GM23248 (cell line): ENCODE data around the gene OPALIN. TPM values are rescaled to one million over a fixed set of nuclear protein-coding genes. Genes with fewer than 3 reads are reported as not detected.
A peak's percentile ranks its signal among the peaks of the same experiment; 100 is the strongest.

Experiments used
- DNase-seq: peaks from one replicate; pipeline ENCODE4 v3.0.0-alpha.2; 2015
- H2AFZ ChIP-seq: fragments of 200-600 bp; sonication (generic); 2 replicates; pipeline ENCODE4 v1.6.1; 2016; ENCODE audit warnings: antibody characterized with exemption
- H3F3A ChIP-seq: fragments of 200-600 bp; sonication (generic); 2 replicates; pipeline ENCODE4 v1.6.1; 2016; ENCODE audit warnings: mild to moderate bottlenecking, antibody characterized with exemption, mixed run types; ENCODE audit not compliant: insufficient read depth
- H3K27ac ChIP-seq: fragments of 200-600 bp; sonication (generic); 2 replicates; pipeline ENCODE4 v1.5.1; 2016; ENCODE audit warnings: mild to moderate bottlenecking
- H3K27me3 ChIP-seq: fragments of 200-600 bp; sonication (generic); replicated peaks from 2 replicates; pipeline ENCODE4 v1.6.1; 2016; ENCODE audit warnings: mild to moderate bottlenecking; ENCODE audit not compliant: insufficient read depth
- H3K36me3 ChIP-seq: fragments of 200-600 bp; sonication (generic); 2 replicates; pipeline ENCODE4 v1.6.1; 2016; ENCODE audit warnings: low read depth, mild to moderate bottlenecking
- H3K4me1 ChIP-seq: fragments of 200-600 bp; sonication (generic); 2 replicates; pipeline ENCODE4 v1.6.1; 2016; ENCODE audit warnings: mild to moderate bottlenecking; ENCODE audit not compliant: insufficient read depth
- H3K4me2 ChIP-seq: fragments of 200-600 bp; sonication (generic); one replicate; pipeline ENCODE4 v1.6.1; 2016; ENCODE audit warnings: mild to moderate bottlenecking; ENCODE audit not compliant: unreplicated experiment
- H3K4me3 ChIP-seq: fragments of 200-600 bp; sonication (generic); 2 replicates; pipeline ENCODE4 v1.5.1; 2016; ENCODE audit warnings: mild to moderate bottlenecking
- H3K79me2 ChIP-seq: fragments of 200-600 bp; sonication (generic); 2 replicates; pipeline ENCODE4 v1.6.1; 2016; ENCODE audit warnings: mild to moderate bottlenecking; ENCODE audit not compliant: insufficient read depth
- H3K9ac ChIP-seq: fragments of 200-600 bp; sonication (generic); 2 replicates; pipeline ENCODE4 v1.6.1; 2016; ENCODE audit warnings: mild to moderate bottlenecking
- H3K9me2 ChIP-seq: fragments of 200-600 bp; sonication (generic); 2 replicates; pipeline ENCODE4 v1.6.1; 2016; ENCODE audit warnings: mixed run types, mild to moderate bottlenecking, moderate library complexity; ENCODE audit not compliant: insufficient read depth
- H3K9me3 ChIP-seq: fragments of 200-600 bp; sonication (generic); one replicate; pipeline ENCODE4 v1.6.1; 2017; ENCODE audit warnings: low read depth
- H4K20me1 ChIP-seq: fragments of 200-600 bp; sonication (generic); 2 replicates; pipeline ENCODE4 v1.6.0; 2016; ENCODE audit not compliant: insufficient read depth
- EZH2 ChIP-seq: fragments of 200-600 bp; sonication (generic); IDR thresholded peaks from 2 replicates; pipeline ENCODE4 v1.6.1; 2018; ENCODE audit warnings: antibody characterized with exemption, mild to moderate bottlenecking; ENCODE audit not compliant: insufficient read depth, poor library complexity, severe bottlenecking
- EZH2phosphoT487 ChIP-seq: fragments of 200-600 bp; sonication (generic); IDR thresholded peaks from 2 replicates; pipeline ENCODE4 v1.6.1; 2018; ENCODE audit warnings: antibody characterized with exemption, moderate library complexity, mild to moderate bottlenecking, low read depth; ENCODE audit not compliant: insufficient read depth
- WGBS, 2 experiments: methylation state at CpG; one replicate each; pipeline ENCODE4 v1.1.6; 2015 to 2017; ENCODE audit warnings: low lambda C conversion rate in 2 of 2, low coverage in 1 of 2; ENCODE audit errors: missing lambda C conversion rate in 2 of 2; 5-methylcytosine and 5-hydroxymethylcytosine counted together
- in situ Hi-C: fragments of 300-500 bp; cut with MboI; formaldehyde crosslinking; loops from 2 replicates; pipeline ENCODE4 v1.15.0; 2020
- polyA plus RNA-seq: library from polyadenylated mRNA; unstranded; fragments of >200 nt; fragmentation: Nextera tagmentation; extraction: Ambion mirVana; gene quantifications from 2 replicates; pipeline ENCODE4 v1.2.1, GENCODE V29; 2016
- total RNA-seq: library from RNA; depleted of rRNA; stranded (reverse); fragments of >200 nt; shearing (Covaris generic); gene quantifications from 2 replicates; pipeline ENCODE4 v1.2.3, GENCODE V29; 2014

OPALIN gene
- total and polyA plus RNA-seq, 2 experiments from 2014 or later: not detected

- Histone ChIP-seq H3K27me3 (0 out of 2 replicates have a peak, but pooled peaks cover 14% of the 10 kb centered on the region), H4K20me1 (no peaks in the 10 kb centered on the region), H3K4me3 (no peak overlapping the region), H2AFZ (no peak overlapping the region), H3K4me2 (no peak overlapping the region), H3K79me2 (no peaks in the 10 kb centered on the region), H3K9me2 (no peaks in the 10 kb centered on the region), H3K9ac (no peak overlapping the region), H3F3A (no peaks in the 10 kb centered on the region), H3K27ac (no peak overlapping the region), H3K4me1 (no peaks in the 10 kb centered on the region), H3K36me3 (no peaks in the 10 kb centered on the region), H3K9me3 (no peaks in the 10 kb centered on the region)
- 39 to 55% methylated on average over 2 of the region's 2 CpGs for WGBS, 2 experiments
- DNase-seq: no peak
- in situ Hi-C loops: no loop called here
- TF ChIP-seq EZH2phosphoT487 (no peak), EZH2 (no peak)
These were observed 21.7 kb downstream of the OPALIN start for GRCh38 chr10:96337106-96337505.

GRCh38 chr10:96334616-96335526, 23.9 kb downstream of the OPALIN start:
- peak; percentile 56 for DNase-seq
- in situ Hi-C loops: no loop called here
- H4K20me1 ChIP-seq: no peaks in the 10 kb centered on the region
- H3K4me3 ChIP-seq: no peak overlapping the region
- no peaks in the 10 kb centered on the region for H3K36me3 ChIP-seq
- 0 out of 2 replicates have a peak, but pooled peaks cover 14% of the 10 kb centered on the region for H3K27me3 ChIP-seq
- no peak overlapping the region for H2AFZ ChIP-seq
- 15 to 17% methylated on average over 5 of the region's 5 CpGs for WGBS, 2 experiments
- H3K79me2 ChIP-seq: no peaks in the 10 kb centered on the region
- no peaks in the 10 kb centered on the region for H3F3A ChIP-seq
- H3K9me2 ChIP-seq: no peaks in the 10 kb centered on the region
- H3K9me3 ChIP-seq: no peaks in the 10 kb centered on the region
- no peaks in the 10 kb centered on the region for H3K4me1 ChIP-seq
- no peak overlapping the region for H3K4me2 ChIP-seq
- H3K9ac ChIP-seq: no peak overlapping the region
- H3K27ac ChIP-seq: no peak overlapping the region
- TF ChIP-seq EZH2 (no peak), EZH2phosphoT487 (no peak)

GRCh38 chr10:96333101-96333500, 25.7 kb downstream of the OPALIN start:
- no peaks in the 10 kb centered on the region for H4K20me1 ChIP-seq
- DNase-seq: no peak
- no peaks in the 10 kb centered on the region for H3K79me2 ChIP-seq
- no peak overlapping the region for H2AFZ ChIP-seq
- WGBS, 2 experiments: 46 to 59% methylated on average over 1 of the region's 1 CpG
- H3K4me3 ChIP-seq: no peak overlapping the region
- no peak overlapping the region for H3K9ac ChIP-seq
- H3K36me3 ChIP-seq: no peaks in the 10 kb centered on the region
- no peak overlapping the region for H3K4me2 ChIP-seq
- H3K27ac ChIP-seq: no peak overlapping the region
- H3K4me1 ChIP-seq: no peaks in the 10 kb centered on the region
- 0 out of 2 replicates have a peak, but pooled peaks cover 10% of the 10 kb centered on the region for H3K27me3 ChIP-seq
- no peaks in the 10 kb centered on the region for H3K9me3 ChIP-seq
- TF ChIP-seq EZH2phosphoT487 (no peak), EZH2 (no peak)
- no peaks in the 10 kb centered on the region for H3F3A ChIP-seq
- in situ Hi-C loops: no loop called here
- no peaks in the 10 kb centered on the region for H3K9me2 ChIP-seq

- Histone ChIP-seq H3K4me2 (no peak overlapping the region), H3K36me3 (no peaks in the 10 kb centered on the region), H3K27me3 (peaks cover 12% of the 10 kb centered on the region; the same call in 1 of the 2 replicates), H3K27ac (no peak overlapping the region), H4K20me1 (no peaks in the 10 kb centered on the region), H3K9ac (no peak overlapping the region), H3K4me3 (no peak overlapping the region), H3K4me1 (no peaks in the 10 kb centered on the region), H2AFZ (no peak overlapping the region), H3K79me2 (no peaks in the 10 kb centered on the region), H3K9me2 (no peaks in the 10 kb centered on the region), H3K9me3 (no peaks in the 10 kb centered on the region), H3F3A (no peaks in the 10 kb centered on the region)
- in situ Hi-C loops: no loop called here
- no peak for TF ChIP-seq EZH2phosphoT487
- TF ChIP-seq EZH2: no peak
- WGBS, 2 experiments: 40 to 41% methylated on average over 7 of the region's 7 CpGs
- DNase-seq: no peak
These were observed 31.3 kb downstream of the OPALIN start for GRCh38 chr10:96327462-96327861.
